SJCRH30 (cell line): ENCODE results near the gene HOXA6. TPM values are rescaled to one million over a fixed set of nuclear protein-coding genes. Genes with fewer than 3 reads are reported as not detected.

Source experiments
- DNase-seq, 2 experiments: peaks; one replicate each; pipeline ENCODE4 v3.0.0-alpha.2; 2015 to 2020
- H3K27ac ChIP-seq: fragments of 250-450 bp; sonication (Bioruptor Pico); 2 replicates; pipeline ENCODE4 v1.5.1; 2020; ENCODE audit warnings: mild to moderate bottlenecking, moderate library complexity
- H3K27me3 ChIP-seq: fragments of 250-450 bp; sonication (Bioruptor Pico); 2 replicates; pipeline ENCODE4 v1.5.1; 2020; ENCODE audit warnings: mild to moderate bottlenecking, moderate library complexity
- H3K36me3 ChIP-seq: fragments of 250-450 bp; sonication (Bioruptor Pico); 2 replicates; pipeline ENCODE4 v1.5.1; 2020; ENCODE audit warnings: mild to moderate bottlenecking, moderate library complexity
- H3K4me1 ChIP-seq: fragments of 250-450 bp; sonication (Bioruptor Pico); 2 replicates; pipeline ENCODE4 v1.5.1; 2020; ENCODE audit warnings: mild to moderate bottlenecking, moderate library complexity
- H3K4me3 ChIP-seq: fragments of 250-450 bp; sonication (Bioruptor Pico); 2 replicates; pipeline ENCODE4 v1.5.1; 2020; ENCODE audit warnings: mild to moderate bottlenecking, moderate library complexity
- H3K9me3 ChIP-seq: fragments of 250-450 bp; sonication (Bioruptor Pico); replicated peaks from 2 replicates; pipeline ENCODE4 v1.5.1; 2020; ENCODE audit warnings: mild to moderate bottlenecking, moderate library complexity
- total RNA-seq: library from RNA; depleted of rRNA; stranded (reverse); fragments of >200 nt; shearing (Covaris generic); gene quantifications from 2 replicates; pipeline ENCODE4 v1.2.3, GENCODE V29; 2014

Gene HOXA6
- total RNA-seq, 1 experiment from 2014 or later = 3.8 TPM

- H3K36me3 ChIP-seq = no peaks in the 10 kb centered on the region
- peaks cover 16% of the 10 kb centered on the region for H3K4me1 ChIP-seq
- no peak overlapping the region for H3K27ac ChIP-seq
- no peaks in the 10 kb centered on the region for H3K9me3 ChIP-seq
- no peaks in the 10 kb centered on the region for H3K27me3 ChIP-seq
- DNase-seq = no peak
- H3K4me3 ChIP-seq = no peak overlapping the region
These were observed 21.6 kb downstream of the HOXA6 start for GRCh38 chr7:27125986-27126394.

- Histone ChIP-seq H3K9me3 (no peaks in the 10 kb centered on the region), H3K4me3 (no peak overlapping the region), H3K36me3 (no peaks in the 10 kb centered on the region), H3K4me1 (peaks cover 16% of the 10 kb centered on the region), H3K27me3 (no peaks in the 10 kb centered on the region), H3K27ac (no peak overlapping the region)
- DNase-seq = no peak
These were observed 22.5 kb downstream of the HOXA6 start for GRCh38 chr7:27124902-27125689.

- no peaks in the 10 kb centered on the region for H3K27me3 ChIP-seq
- no peak overlapping the region for H3K27ac ChIP-seq
- H3K4me1 ChIP-seq = peaks cover 16% of the 10 kb centered on the region
- H3K9me3 ChIP-seq = no peaks in the 10 kb centered on the region
- H3K36me3 ChIP-seq = no peaks in the 10 kb centered on the region
- no peak overlapping the region for H3K4me3 ChIP-seq
- no peak for DNase-seq
These were observed 23.3 kb downstream of the HOXA6 start for GRCh38 chr7:27124096-27124901.

GRCh38 chr7:27123477-27124053 lies 24.0 kb downstream of the HOXA6 start:
- DNase-seq = no peak
- H3K36me3 ChIP-seq = no peaks in the 10 kb centered on the region
- no peaks in the 10 kb centered on the region for H3K9me3 ChIP-seq
- peaks cover 13% of the 10 kb centered on the region for H3K4me1 ChIP-seq
- no peaks in the 10 kb centered on the region for H3K27me3 ChIP-seq
- H3K27ac ChIP-seq = peak overlapping the region; percentile 6; the same call in 1 of the 2 replicates
- no peak overlapping the region for H3K4me3 ChIP-seq

- H3K9me3 ChIP-seq = no peaks in the 10 kb centered on the region
- peaks cover 8% of the 10 kb centered on the region for H3K4me1 ChIP-seq
- H3K27me3 ChIP-seq = no peaks in the 10 kb centered on the region
- no peak overlapping the region for H3K4me3 ChIP-seq
- no peaks in the 10 kb centered on the region for H3K36me3 ChIP-seq
- H3K27ac ChIP-seq = peak overlapping the region; percentile 6; the same call in 1 of the 2 replicates
- peak; percentile 54 to 77 for DNase-seq
These were observed 24.5 kb downstream of the HOXA6 start for GRCh38 chr7:27123007-27123476.

GRCh38 chr7:27122077-27122910 lies 25.3 kb downstream of the HOXA6 start:
- no peak for DNase-seq
- Histone ChIP-seq H3K27me3 (no peaks in the 10 kb centered on the region), H3K36me3 (no peaks in the 10 kb centered on the region), H3K4me1 (0 out of 2 replicates have a peak, but pooled peaks cover under 1% of the 10 kb centered on the region), H3K27ac (peak overlapping the region; percentile 6; the same call in 1 of the 2 replicates), H3K9me3 (no peaks in the 10 kb centered on the region), H3K4me3 (no peak overlapping the region)

- H3K9me3 ChIP-seq = no peaks in the 10 kb centered on the region
- no peak overlapping the region for H3K27ac ChIP-seq
- H3K4me1 ChIP-seq = no peaks in the 10 kb centered on the region
- no peak overlapping the region for H3K4me3 ChIP-seq
- DNase-seq = no peak
- H3K36me3 ChIP-seq = no peaks in the 10 kb centered on the region
- H3K27me3 ChIP-seq = no peaks in the 10 kb centered on the region
These were observed 25.9 kb downstream of the HOXA6 start for GRCh38 chr7:27121684-27122076.

- Histone ChIP-seq H3K4me1 (no peaks in the 10 kb centered on the region), H3K36me3 (no peaks in the 10 kb centered on the region), H3K4me3 (no peak overlapping the region), H3K9me3 (no peaks in the 10 kb centered on the region), H3K27ac (no peak overlapping the region), H3K27me3 (no peaks in the 10 kb centered on the region)
- no peak for DNase-seq
These were observed 28.1 kb downstream of the HOXA6 start for GRCh38 chr7:27119412-27119911.

- H3K4me3 ChIP-seq = no peak overlapping the region
- H3K4me1 ChIP-seq = no peaks in the 10 kb centered on the region
- no peak overlapping the region for H3K27ac ChIP-seq
- no peak for DNase-seq
- H3K27me3 ChIP-seq = no peaks in the 10 kb centered on the region
- no peaks in the 10 kb centered on the region for H3K9me3 ChIP-seq
- no peaks in the 10 kb centered on the region for H3K36me3 ChIP-seq
These were observed 29.0 kb downstream of the HOXA6 start for GRCh38 chr7:27118580-27118979.

GRCh38 chr7:27117887-27118491 lies 29.6 kb downstream of the HOXA6 start:
- no peak overlapping the region for H3K27ac ChIP-seq
- no peaks in the 10 kb centered on the region for H3K36me3 ChIP-seq

GRCh38 chr7:27116962-27117886 lies 30.4 kb downstream of the HOXA6 start:
- DNase-seq = no peak
- no peak overlapping the region for H3K27ac ChIP-seq

More at GRCh38 chr7:27117887-27118491, 29.6 kb downstream of the HOXA6 start:
- Histone ChIP-seq H3K4me1 (no peaks in the 10 kb centered on the region), H3K4me3 (no peak overlapping the region), H3K27me3 (no peaks in the 10 kb centered on the region), H3K9me3 (no peaks in the 10 kb centered on the region)
- DNase-seq = no peak

GRCh38 chr7:27116031-27116961 lies 31.3 kb downstream of the HOXA6 start:
- H3K4me1 ChIP-seq = peaks cover 9% of the 10 kb centered on the region
- H3K27me3 ChIP-seq = no peaks in the 10 kb centered on the region
- H3K9me3 ChIP-seq = no peaks in the 10 kb centered on the region
- no peak overlapping the region for H3K4me3 ChIP-seq
- no peak overlapping the region for H3K27ac ChIP-seq
- H3K36me3 ChIP-seq = no peaks in the 10 kb centered on the region
- DNase-seq = no peak

More at GRCh38 chr7:27116962-27117886, 30.4 kb downstream of the HOXA6 start:
- Histone ChIP-seq H3K4me1 (no peaks in the 10 kb centered on the region), H3K27me3 (no peaks in the 10 kb centered on the region), H3K9me3 (no peaks in the 10 kb centered on the region), H3K36me3 (no peaks in the 10 kb centered on the region), H3K4me3 (no peak overlapping the region)
